Measurements from ENCODE around the gene PLEKHM2.

PLEKHM2 gene

GRCh38 chr1:15724949-15725880 lies 41.1 kb downstream of the PLEKHM2 start:
- DNase-seq (ENCODE audit: low read depth in 3 of 3): no peak

GRCh38 chr1:15726508-15726907 lies 42.4 kb downstream of the PLEKHM2 start:
- DNase-seq (ENCODE audit: low read depth in 3 of 3): no peak

- DNase-seq (ENCODE audit: low read depth in 3 of 3): no peak
These were observed 42.9 kb downstream of the PLEKHM2 start for GRCh38 chr1:15727021-15727420.

GRCh38 chr1:15727424-15727823 lies 43.3 kb downstream of the PLEKHM2 start:
- DNase-seq (ENCODE audit: low read depth in 3 of 3): no peak

- DNase-seq (ENCODE audit: low read depth in 3 of 3): no peak
These were observed 43.9 kb downstream of the PLEKHM2 start for GRCh38 chr1:15727866-15728534.

- no peak for DNase-seq (ENCODE audit: low read depth in 3 of 3)
These were observed 45.0 kb downstream of the PLEKHM2 start for GRCh38 chr1:15728937-15729657.

- no peak for DNase-seq (ENCODE audit: low read depth in 3 of 3)
These were observed 46.3 kb downstream of the PLEKHM2 start for GRCh38 chr1:15730423-15730822.

- no peak for DNase-seq (ENCODE audit: low read depth in 3 of 3)
These were observed 46.8 kb downstream of the PLEKHM2 start for GRCh38 chr1:15730936-15731335.

- no peak for DNase-seq (ENCODE audit: low read depth in 3 of 3)
These were observed 47.9 kb downstream of the PLEKHM2 start for GRCh38 chr1:15731735-15732685.

- no peak for DNase-seq (ENCODE audit: low read depth in 3 of 3)
These were observed 48.6 kb downstream of the PLEKHM2 start for GRCh38 chr1:15732686-15733081.

GRCh38 chr1:15733218-15733725 lies 49.2 kb downstream of the PLEKHM2 start:
- DNase-seq (ENCODE audit: low read depth in 3 of 3): no peak

GRCh38 chr1:15733726-15734226 lies 49.7 kb downstream of the PLEKHM2 start:
- DNase-seq (ENCODE audit: low read depth in 3 of 3): no peak

GRCh38 chr1:15734296-15734695 lies 50.2 kb downstream of the PLEKHM2 start:
- DNase-seq (ENCODE audit: low read depth in 3 of 3): no peak

GRCh38 chr1:15734901-15735300 lies 50.8 kb downstream of the PLEKHM2 start:
- no peak for DNase-seq (ENCODE audit: low read depth in 3 of 3)

GRCh38 chr1:15735304-15736037 lies 51.4 kb downstream of the PLEKHM2 start:
- no peak for DNase-seq (ENCODE audit: low read depth in 3 of 3)

- DNase-seq (ENCODE audit: low read depth in 3 of 3): no peak
These were observed 52.1 kb downstream of the PLEKHM2 start, which contains the start of gene SLC25A34 for GRCh38 chr1:15736038-15736891. TSS of gene SLC25A34 (plus strand) at chr1:15736258. CDS start at chr1:15736486, 228 bp downstream.

- no peak for DNase-seq (ENCODE audit: low read depth in 3 of 3)
These were observed 52.8 kb downstream of the PLEKHM2 start for GRCh38 chr1:15736892-15737261.

GRCh38 chr1:15737324-15738319 lies 53.5 kb downstream of the PLEKHM2 start:
- no peak for DNase-seq (ENCODE audit: low read depth in 3 of 3)

Measured in stimulated activated CD4-positive, alpha-beta T cell treated with anti-CD3 and anti-CD28 coated beads, TNF-alpha, amount 100 ng/mL, for 48 hours (primary cell).